Skeletal muscle tissue (tissue), 4 donors: ENCODE data around the gene SH2D4B. TPM values are rescaled to one million over a fixed set of nuclear protein-coding genes. Genes with fewer than 3 reads are reported as not detected.

Experiments
- H3K27ac ChIP-seq: one replicate; pipeline ENCODE4 v1.7.0; 2013; ENCODE audit warnings: mild to moderate bottlenecking, low read depth, low read length, inconsistent platforms
- H3K27me3 ChIP-seq, 3 donors: one replicate each; pipeline ENCODE4 v1.7.0; 2013; ENCODE audit warnings: low read length in 3 of 3; ENCODE audit not compliant: control insufficient read depth in 3 of 3, insufficient read depth in 3 of 3
- H3K36me3 ChIP-seq, 3 donors: one replicate each; pipeline ENCODE4 v1.7.0; 2013; ENCODE audit warnings: low read length in 3 of 3; ENCODE audit not compliant: control insufficient read depth in 3 of 3, insufficient read depth in 3 of 3
- H3K4me1 ChIP-seq, 3 donors: one replicate each; pipeline ENCODE4 v1.7.0; 2013; ENCODE audit warnings: low read length in 3 of 3, mild to moderate bottlenecking in 3 of 3; ENCODE audit not compliant: control insufficient read depth in 3 of 3, insufficient read depth in 3 of 3
- H3K4me3 ChIP-seq, 3 donors: one replicate each; pipeline ENCODE4 v1.7.0; 2013; ENCODE audit warnings: low read length in 3 of 3
- H3K9ac ChIP-seq, 3 donors: one replicate each; pipeline ENCODE4 v1.7.0; 2013; ENCODE audit warnings: low read length in 3 of 3, mild to moderate bottlenecking in 3 of 3, moderate library complexity in 2 of 3, low read depth in 1 of 3
- H3K9me3 ChIP-seq, 3 donors: one replicate each; pipeline ENCODE4 v1.7.0; 2013; ENCODE audit warnings: low read length in 3 of 3; ENCODE audit not compliant: control insufficient read depth in 3 of 3
- total RNA-seq: library from RNA; depleted of rRNA; stranded (reverse); fragments of >200 nt; gene quantifications from one replicate; pipeline ENCODE4 v1.2.3, GENCODE V29; 2014
- donor health status: Osteomylitis.

Gene SH2D4B
- total RNA-seq, 1 donor from 2014 or later: under 0.01 TPM

- Histone ChIP-seq H3K4me1 (peaks cover 0 to 30% (median 24%) of the 10 kb centered on the region in 3 donors), H3K9me3 (no peaks in the 10 kb centered on the region), H3K9ac (no peak overlapping the region), H3K27ac (peak overlapping the region; percentile 60), H3K36me3 (peaks cover 41 to 65% (median 56%) of the 10 kb centered on the region in 3 donors), H3K27me3 (no peaks in the 10 kb centered on the region), H3K4me3 (no peak overlapping the region)
Measured at GRCh38 chr10:80516506-80517075, 21.1 kb upstream of the SH2D4B start.

DNA sequence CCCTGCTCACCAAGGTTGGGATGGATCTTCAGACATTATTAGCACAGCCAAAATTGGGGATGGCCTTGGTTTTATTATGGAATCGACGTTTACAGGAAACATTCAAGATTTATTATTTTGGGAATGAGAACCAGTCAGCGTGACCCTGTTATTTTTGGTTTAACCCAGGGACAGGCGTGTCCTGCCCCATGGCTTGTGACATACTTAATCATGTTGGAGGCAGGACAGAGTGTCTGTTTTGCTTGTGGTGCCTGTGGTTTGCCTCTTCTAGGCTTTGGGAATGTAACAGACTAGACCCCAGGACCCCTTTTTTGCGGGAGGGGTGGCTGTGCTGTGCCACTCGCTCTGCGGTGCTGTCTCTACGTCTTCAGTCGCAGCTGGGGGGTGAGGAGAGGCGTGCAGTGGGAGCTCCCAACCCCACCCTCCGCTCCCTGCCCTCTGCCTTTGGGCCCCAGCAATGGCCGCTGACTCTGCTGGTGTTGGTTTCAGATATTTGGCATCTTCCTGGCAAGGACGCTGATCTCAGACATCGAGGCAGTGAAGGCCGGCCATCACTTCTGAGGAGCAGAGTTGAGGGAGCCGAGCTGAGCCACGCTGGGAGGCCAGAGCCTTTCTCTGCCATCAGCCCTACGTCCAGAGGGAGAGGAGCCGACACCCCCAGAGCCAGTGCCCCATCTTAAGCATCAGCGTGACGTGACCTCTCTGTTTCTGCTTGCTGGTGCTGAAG is 20.1 kb upstream of the SH2D4B start:
- H3K27me3 ChIP-seq: no peaks in the 10 kb centered on the region
- H3K4me1 ChIP-seq: peaks cover 0 to 25% (median 24%) of the 10 kb centered on the region in 3 donors
- no peaks in the 10 kb centered on the region for H3K9me3 ChIP-seq
- H3K9ac ChIP-seq: no peak overlapping the region
- H3K27ac ChIP-seq: peak overlapping the region; percentile 48
- peaks cover 41 to 57% (median 49%) of the 10 kb centered on the region in 3 donors for H3K36me3 ChIP-seq
- H3K4me3 ChIP-seq: no peak overlapping the region

DNA sequence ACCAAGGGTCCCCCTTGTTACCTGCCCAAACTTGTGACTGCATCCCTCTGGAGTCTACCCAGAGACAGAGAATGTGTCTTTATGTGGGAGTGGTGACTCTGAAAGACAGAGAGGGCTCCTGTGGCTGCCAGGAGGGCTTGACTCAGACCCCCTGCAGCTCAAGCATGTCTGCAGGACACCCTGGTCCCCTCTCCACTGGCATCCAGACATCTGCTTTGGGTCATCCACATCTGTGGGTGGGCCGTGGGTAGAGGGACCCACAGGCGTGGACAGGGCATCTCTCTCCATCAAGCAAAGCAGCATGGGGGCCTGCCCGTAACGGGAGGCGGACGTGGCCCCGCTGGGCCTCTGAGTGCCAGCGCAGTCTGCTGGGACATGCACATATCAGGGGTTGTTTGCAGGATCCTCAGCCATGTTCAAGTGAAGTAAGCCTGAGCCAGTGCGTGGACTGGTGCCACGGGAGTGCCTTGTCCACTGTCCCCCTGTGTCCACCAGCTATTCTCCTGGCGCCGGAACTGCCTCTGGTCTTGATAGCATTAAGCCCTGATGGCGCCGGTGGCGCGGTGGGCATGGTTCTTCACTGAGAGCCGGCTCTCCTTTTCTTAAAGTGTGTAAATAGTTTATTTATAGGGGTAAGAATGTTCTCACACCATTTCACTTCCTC is 19.4 kb upstream of the SH2D4B start:
- Histone ChIP-seq H3K36me3 (peaks cover 37 to 52% (median 45%) of the 10 kb centered on the region in 3 donors), H3K9ac (peak overlapping the region in 1 of 3 donors; percentile 8), H3K9me3 (no peaks in the 10 kb centered on the region), H3K4me3 (no peak overlapping the region), H3K27ac (peak overlapping the region; percentile 48), H3K27me3 (no peaks in the 10 kb centered on the region), H3K4me1 (peaks cover 0 to 25% (median 24%) of the 10 kb centered on the region in 3 donors)

DNA sequence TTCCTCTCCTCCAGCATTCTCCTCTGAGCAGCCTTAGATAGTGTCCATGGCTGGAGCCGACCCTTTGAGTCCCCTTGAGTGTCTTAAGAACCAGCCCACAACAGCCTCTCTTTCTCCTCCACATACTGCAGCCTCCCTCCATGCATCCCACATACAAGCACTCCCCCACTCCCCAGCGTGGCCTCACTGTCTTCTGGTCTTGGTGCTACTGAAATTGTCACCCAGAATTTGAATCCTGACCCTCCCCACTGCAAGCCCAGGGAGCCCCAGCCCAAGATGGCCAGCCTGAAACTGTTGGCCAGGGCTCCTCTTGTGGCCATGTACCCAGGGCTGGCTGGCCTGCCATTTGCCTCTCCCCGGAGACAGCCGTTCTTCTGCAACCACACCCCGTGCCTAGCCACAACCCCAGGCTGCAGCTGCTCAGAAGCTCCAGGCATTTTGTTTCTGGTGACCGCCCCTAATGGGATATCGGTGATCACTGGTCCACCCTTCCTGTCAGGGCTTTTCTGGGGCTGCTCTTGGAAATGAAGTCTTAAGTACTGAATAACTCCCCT is 18.8 kb upstream of the SH2D4B start:
- H3K4me3 ChIP-seq: no peak overlapping the region
- H3K36me3 ChIP-seq: peaks cover 35 to 46% (median 41%) of the 10 kb centered on the region in 3 donors
- H3K27ac ChIP-seq: no peak overlapping the region

DNA sequence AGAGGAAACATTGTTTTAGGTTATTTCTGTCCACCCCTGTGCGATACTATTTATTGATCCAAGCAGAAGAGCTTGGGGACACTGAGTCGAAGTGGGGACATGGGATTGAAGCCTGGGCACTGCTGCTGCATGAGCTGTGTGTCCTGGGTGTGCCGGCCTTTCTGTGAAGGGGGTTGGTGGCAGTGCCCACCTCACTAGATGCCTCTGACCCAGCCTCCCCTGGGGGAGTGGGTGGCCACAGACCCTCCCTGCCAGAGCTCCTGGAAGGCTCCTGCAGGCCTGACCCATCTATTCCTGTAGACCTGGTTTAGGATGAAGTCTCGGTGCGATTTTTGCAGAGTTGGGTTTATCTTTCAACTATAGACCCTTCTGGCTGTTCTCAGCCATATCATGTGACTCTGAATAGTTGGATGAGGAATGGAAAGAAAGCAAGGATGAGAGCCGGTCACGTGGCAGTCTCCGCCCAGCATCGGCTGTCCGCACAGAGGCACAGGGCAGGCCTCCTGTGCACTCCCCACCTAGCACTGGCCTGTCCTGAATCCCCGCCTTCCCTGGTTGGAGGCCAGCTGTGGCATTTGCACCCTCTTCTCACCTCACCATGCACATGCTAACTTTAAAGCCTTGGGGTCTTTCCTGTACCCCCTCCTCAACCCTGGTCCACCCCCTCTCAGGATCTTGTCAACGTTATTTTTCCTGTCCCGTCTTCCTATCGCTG is 17.6 kb upstream of the SH2D4B start:
- no peak overlapping the region for H3K4me3 ChIP-seq
- H3K36me3 ChIP-seq: peaks cover 24 to 36% (median 28%) of the 10 kb centered on the region in 3 donors
- H3K4me1 ChIP-seq: peaks cover 0 to 33% (median 24%) of the 10 kb centered on the region in 3 donors
- H3K9ac ChIP-seq: no peak overlapping the region
- H3K27ac ChIP-seq: no peak overlapping the region
- H3K9me3 ChIP-seq: no peaks in the 10 kb centered on the region
- no peaks in the 10 kb centered on the region for H3K27me3 ChIP-seq

More for the DNA sequence above, 18.8 kb upstream of the SH2D4B start:
- Histone ChIP-seq H3K4me1 (peaks cover 0 to 25% (median 24%) of the 10 kb centered on the region in 3 donors), H3K27me3 (no peaks in the 10 kb centered on the region), H3K9ac (peak overlapping the region in 1 of 3 donors; percentile 0), H3K9me3 (no peaks in the 10 kb centered on the region)

DNA sequence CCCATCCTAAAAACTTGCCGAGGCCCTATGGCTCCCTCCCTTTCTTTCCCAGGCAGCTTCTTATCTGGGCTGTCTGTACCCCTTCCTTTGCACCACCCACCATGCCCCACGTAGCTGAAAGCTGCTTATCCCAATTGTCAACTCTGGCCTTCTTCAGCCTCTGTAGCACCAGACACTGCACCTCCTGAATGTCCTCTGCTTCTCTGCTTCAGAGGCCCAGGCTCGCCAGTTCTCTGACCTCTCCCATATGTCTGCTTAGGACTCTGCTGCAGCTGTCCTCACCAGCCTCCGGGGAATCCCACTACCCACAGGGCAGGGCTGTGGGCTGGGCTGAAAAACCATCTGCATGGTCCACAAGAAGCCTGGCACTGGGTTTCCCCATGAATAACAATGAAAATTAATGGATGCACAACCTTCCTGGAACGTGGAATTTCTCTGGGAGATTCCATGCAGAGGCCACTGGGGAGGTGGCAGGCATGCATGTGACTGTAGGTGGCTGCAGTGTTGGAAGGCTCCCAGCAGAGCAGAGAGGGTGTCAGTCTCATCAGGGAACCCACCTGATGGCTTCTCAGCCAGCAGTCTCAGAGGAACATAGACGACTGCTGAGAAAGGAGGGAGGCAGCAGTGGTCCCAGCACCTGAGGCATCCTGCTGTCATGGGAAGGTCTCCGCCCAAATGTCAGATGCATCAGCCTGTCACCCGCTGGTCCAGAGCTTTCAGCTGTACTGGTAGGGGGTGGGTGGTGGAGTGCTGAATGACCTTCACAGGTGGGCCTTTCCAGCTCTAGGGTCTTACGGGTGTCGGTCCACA is 16.8 kb upstream of the SH2D4B start:
- no peak overlapping the region for H3K9ac ChIP-seq
- H3K36me3 ChIP-seq: peaks cover 21 to 31% (median 24%) of the 10 kb centered on the region in 3 donors

GRCh38 chr10:80522756-80523363 is 14.8 kb upstream of the SH2D4B start:
- no peaks in the 10 kb centered on the region for H3K9me3 ChIP-seq
- H3K4me1 ChIP-seq: peaks cover 0 to 23% (median 20%) of the 10 kb centered on the region in 3 donors
- H3K4me3 ChIP-seq: no peak overlapping the region
- H3K9ac ChIP-seq: no peak overlapping the region
- no peaks in the 10 kb centered on the region for H3K27me3 ChIP-seq
- H3K27ac ChIP-seq: no peak overlapping the region
- peaks cover 9 to 18% (median 13%) of the 10 kb centered on the region in 3 donors for H3K36me3 ChIP-seq

More for the DNA sequence above, 16.8 kb upstream of the SH2D4B start:
- Histone ChIP-seq H3K9me3 (no peaks in the 10 kb centered on the region), H3K27me3 (no peaks in the 10 kb centered on the region), H3K27ac (no peak overlapping the region), H3K4me3 (no peak overlapping the region), H3K4me1 (peaks cover 0 to 33% (median 24%) of the 10 kb centered on the region in 3 donors)

DNA sequence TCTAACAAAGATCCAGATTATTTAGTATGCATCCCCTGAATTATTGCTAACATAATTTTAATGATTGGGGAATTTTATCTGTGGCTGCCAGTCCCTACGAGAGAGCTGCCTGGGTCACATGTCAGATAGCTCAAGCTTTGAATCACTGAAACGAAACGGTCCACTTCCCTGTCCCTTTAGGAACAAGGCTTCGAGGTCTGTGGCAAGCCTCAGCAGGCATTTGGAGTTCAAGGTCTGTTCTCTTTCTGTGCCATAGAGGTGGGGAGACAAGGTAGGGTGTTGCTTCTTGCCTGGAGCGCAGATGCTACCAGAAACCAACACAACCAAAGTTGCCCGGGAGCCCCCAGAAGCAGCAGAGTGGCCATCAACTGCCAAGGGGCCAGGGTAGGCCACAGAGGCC is 13.9 kb upstream of the SH2D4B start:
- H3K27ac ChIP-seq: no peak overlapping the region
- peaks cover 0 to 14% (median 11%) of the 10 kb centered on the region in 3 donors for H3K4me1 ChIP-seq
- H3K9me3 ChIP-seq: no peaks in the 10 kb centered on the region
- H3K36me3 ChIP-seq: peaks cover 2 to 9% (median 5%) of the 10 kb centered on the region in 3 donors
- no peak overlapping the region for H3K4me3 ChIP-seq
- no peak overlapping the region for H3K9ac ChIP-seq
- no peaks in the 10 kb centered on the region for H3K27me3 ChIP-seq
